Activated CD4-positive, alpha-beta T cell treated with anti-CD3 and anti-CD28 coated beads, Interleukin-2, Interleukin-6, amounts not matched to agents 100 ng/mL and 50 ng/mL, durations not matched to agents 16 hours and 8 hours (primary cell): ENCODE measurements around the gene NCK1.
"Not testable (repeated sequence)": the region's sequence is repeated elsewhere in the genome, so short reads cannot be mapped to it uniquely, and the experiment has no call there.

Experiments used
- DNase-seq: peaks from one replicate; pipeline ENCODE4 v3.0.0-alpha.2; 2020

NCK1 gene

GRCh38 chr3:136952292-136952691 is 90.3 kb downstream of the NCK1 start:
- no peak for DNase-seq

- no peak for DNase-seq
Measured at GRCh38 chr3:136954251-136954650, 92.2 kb downstream of the NCK1 start.

- DNase-seq, result no peak
Measured at GRCh38 chr3:136954980-136955780, 93.2 kb downstream of the NCK1 start.

GRCh38 chr3:136955813-136956212 is 93.8 kb downstream of the NCK1 start:
- DNase-seq, result no peak

GRCh38 chr3:136956971-136957370 is 95.0 kb downstream of the NCK1 start:
- DNase-seq, result no peak

GRCh38 chr3:136957751-136958288 is 95.8 kb downstream of the NCK1 start, which contains the start of gene IL20RB:
Gene IL20RB, plus strand, starts transcription at chr3:136957983. Its CDS starts 131 bp downstream, at chr3:136958114.
- no peak for DNase-seq

- DNase-seq, result no peak
Measured at GRCh38 chr3:136958939-136959338, 96.9 kb downstream of the NCK1 start.

- no peak for DNase-seq
Measured at GRCh38 chr3:136959599-136959998, 97.6 kb downstream of the NCK1 start.

GRCh38 chr3:136960838-136961836 is 99.1 kb downstream of the NCK1 start:
- DNase-seq, result no peak

GRCh38 chr3:136962927-136963326 is 100.9 kb downstream of the NCK1 start:
- no peak for DNase-seq

- not testable (repeated sequence) for DNase-seq
Measured at GRCh38 chr3:136969539-136969938, 107.5 kb downstream of the NCK1 start.

GRCh38 chr3:136973352-136973751 is 111.3 kb downstream of the NCK1 start:
- DNase-seq, result no peak

- DNase-seq, result no peak
Measured at GRCh38 chr3:136974670-136975069, 112.7 kb downstream of the NCK1 start.

GRCh38 chr3:136979204-136979603 is 117.2 kb downstream of the NCK1 start:
- no peak for DNase-seq

GRCh38 chr3:136979684-136980083 is 117.7 kb downstream of the NCK1 start:
- DNase-seq, result no peak

- no peak for DNase-seq
Measured at GRCh38 chr3:136982033-136982432, 120.0 kb downstream of the NCK1 start.

- no peak for DNase-seq
Measured at GRCh38 chr3:136982520-136983138, 120.6 kb downstream of the NCK1 start.

GRCh38 chr3:136984837-136985236 is 122.8 kb downstream of the NCK1 start:
- no peak for DNase-seq

GRCh38 chr3:136987398-136987980 is 125.5 kb downstream of the NCK1 start:
- DNase-seq, result not testable (repeated sequence)

- DNase-seq, result no peak
Measured at GRCh38 chr3:136988651-136989050, 126.6 kb downstream of the NCK1 start.

GRCh38 chr3:136989781-136990524 is 127.9 kb downstream of the NCK1 start:
- no peak for DNase-seq

- DNase-seq, result no peak
Measured at GRCh38 chr3:136990826-136991225, 128.8 kb downstream of the NCK1 start.
